GM12891 (cell line): Measurements from ENCODE around the gene RGCC.
"Not testable (repeated sequence)": the region's sequence is repeated elsewhere in the genome, so short reads cannot be mapped to it uniquely, and the experiment has no call there.

ENCODE experiments used
- DNase-seq: peaks from one replicate; pipeline ENCODE4 v3.0.0; 2011; ENCODE audit warnings: low spot score; ENCODE audit not compliant: insufficient read length
- FAIRE-seq: peaks from 2 replicates; lab custom pipeline; 2011; peaks lifted over from hg19 to GRCh38; lab: Jason Lieb, UNC
- PAX5 ChIP-seq: IDR thresholded peaks from 2 replicates; pipeline ENCODE4 v1.6.1; 2011; ENCODE audit warnings: low read length, moderate library complexity, mild to moderate bottlenecking; ENCODE audit not compliant: insufficient read depth, severe bottlenecking
- POLR2A ChIP-seq: IDR thresholded peaks from 2 replicates; pipeline ENCODE4 v1.6.1; 2011; ENCODE audit warnings: low read depth, low read length, control low read depth
- POLR2AphosphoS5 ChIP-seq: IDR thresholded peaks from 2 replicates; pipeline ENCODE4 v1.6.1; 2011; ENCODE audit warnings: low read depth, low read length, control low read depth
- POU2F2 ChIP-seq: IDR thresholded peaks from 2 replicates; pipeline ENCODE4 v1.6.1; 2011; ENCODE audit warnings: low read depth, mild to moderate bottlenecking, control low read depth, low read length, moderate library complexity
- SPI1 ChIP-seq: IDR thresholded peaks from 2 replicates; pipeline ENCODE4 v1.6.1; 2011; ENCODE audit warnings: low read depth, low read length, control low read depth
- TAF1 ChIP-seq: IDR thresholded peaks from 2 replicates; pipeline ENCODE4 v1.6.1; 2011; ENCODE audit warnings: low read depth, low read length, control low read depth

Gene RGCC

DNA sequence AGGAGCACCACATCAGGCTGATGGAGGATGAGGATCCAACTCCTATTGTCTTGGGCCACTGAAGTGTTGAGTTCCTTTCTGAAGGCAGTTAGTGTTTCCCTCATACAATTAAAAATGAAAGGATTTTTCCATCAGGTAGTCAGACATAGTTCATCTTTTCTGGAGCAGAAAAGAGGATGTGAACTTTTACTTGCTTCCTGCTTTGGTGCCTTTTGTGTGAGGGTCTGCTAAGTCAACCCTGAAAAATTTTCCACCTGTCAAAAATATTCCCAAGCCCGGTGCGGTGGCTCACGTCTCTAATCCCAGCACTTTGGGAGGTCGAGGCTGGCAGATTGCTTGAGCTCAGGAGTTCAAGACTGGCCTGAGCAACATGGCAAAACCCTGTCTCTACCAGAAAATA lies 43.9 kb downstream of the RGCC start:
- FAIRE-seq (peak; percentile 67), DNase-seq (no peak)
- peak; percentile 84 for TF ChIP-seq SPI1
- no peak for TF ChIP-seq POU2F2
- no peak for TF ChIP-seq POLR2AphosphoS5
- no peak for TF ChIP-seq TAF1
- TF ChIP-seq PAX5, result no peak

DNA sequence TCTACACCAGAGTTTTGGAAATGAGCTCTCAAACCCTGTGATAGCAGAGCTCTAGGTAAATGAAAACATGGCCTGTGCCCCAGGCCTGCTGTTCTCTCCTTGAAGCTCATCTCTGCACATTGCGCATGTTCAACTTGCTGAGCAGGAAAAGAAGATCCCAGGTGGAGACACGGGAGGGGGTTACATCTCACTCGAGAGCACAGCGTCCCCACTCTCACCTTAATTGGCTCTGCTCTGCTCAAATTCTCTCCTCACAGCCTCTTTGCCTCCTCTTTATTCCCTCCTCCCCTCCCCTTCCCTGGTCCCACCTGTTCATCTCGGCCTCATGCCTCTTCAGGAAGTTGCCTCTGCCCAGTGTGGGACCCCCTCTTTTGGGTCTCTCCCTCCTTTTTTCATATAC lies 44.7 kb downstream of the RGCC start:
- TF ChIP-seq POLR2AphosphoS5 (no peak), POU2F2 (no peak), PAX5 (no peak), TAF1 (no peak), SPI1 (no peak), POLR2A (no peak)
- DNase-seq, result no peak
- FAIRE-seq, result peak; percentile 66

DNA sequence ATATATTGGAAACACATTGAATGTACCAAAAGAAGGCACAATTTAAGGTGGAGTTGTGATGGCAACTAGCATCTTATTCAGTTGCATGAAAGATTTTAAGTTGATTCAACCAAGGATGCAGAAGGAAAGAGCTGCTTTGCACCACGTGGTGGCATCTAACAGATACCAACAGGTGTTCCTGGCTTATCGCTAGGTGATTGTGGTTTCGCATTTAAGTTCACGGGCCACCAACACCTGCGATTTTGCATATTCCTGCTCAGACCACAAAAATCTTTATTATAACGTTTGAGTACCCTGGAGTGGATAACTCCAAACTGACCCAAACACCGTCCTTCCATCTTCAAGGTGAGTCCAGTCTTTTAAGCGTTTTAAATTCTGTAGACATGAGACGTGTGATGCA lies 45.3 kb downstream of the RGCC start:
- peak; percentile 98 for FAIRE-seq
- no peak for TF ChIP-seq SPI1
- peak; percentile 92; the same call in 1 of the 2 replicates for TF ChIP-seq POU2F2
- no peak for TF ChIP-seq POLR2A
- TF ChIP-seq TAF1, result no peak
- no peak for TF ChIP-seq POLR2AphosphoS5
- no peak for TF ChIP-seq PAX5
- no peak for DNase-seq

DNA sequence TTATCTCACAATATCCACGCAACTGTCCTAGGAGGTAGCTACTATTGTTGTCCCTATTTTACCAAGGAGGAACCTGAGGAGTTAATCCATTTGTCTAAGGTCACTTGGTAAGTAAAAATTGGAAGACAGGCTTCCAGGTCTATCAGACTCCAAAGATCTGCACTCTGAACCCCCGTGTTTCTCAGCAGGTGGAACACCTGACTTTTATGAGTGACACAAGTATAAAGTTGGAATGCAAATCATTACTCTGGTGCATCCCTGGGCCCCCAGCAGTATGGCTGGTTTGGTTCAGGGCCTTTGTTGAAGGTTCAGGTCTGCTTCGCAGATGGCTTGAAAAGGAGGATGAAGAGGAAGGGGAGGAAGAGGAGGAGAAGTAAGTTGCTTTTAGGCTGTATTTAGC lies 46.0 kb downstream of the RGCC start:
- TF ChIP-seq PAX5 (no peak), POLR2A (no peak), POLR2AphosphoS5 (no peak), SPI1 (no peak), TAF1 (no peak), POU2F2 (no peak)
- no peak for FAIRE-seq
- no peak for DNase-seq

DNA sequence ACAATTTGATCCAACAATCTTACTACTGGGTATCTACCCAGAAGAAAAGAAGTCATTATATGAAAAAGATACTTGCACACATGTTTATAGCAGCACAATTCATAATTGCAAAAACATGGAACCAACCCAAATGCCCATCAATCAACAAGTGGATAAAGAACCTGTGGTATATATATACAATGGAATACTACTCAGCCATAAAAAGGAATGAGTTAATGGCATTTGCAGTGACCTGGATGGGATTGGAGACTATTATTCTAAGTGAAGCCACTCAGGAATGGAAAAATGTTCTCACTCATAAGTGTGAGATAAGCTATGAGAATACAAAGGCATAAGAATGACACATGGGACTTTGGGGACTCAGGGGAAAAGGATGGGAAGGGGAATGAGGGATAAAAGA lies 47.3 kb downstream of the RGCC start:
- not testable (repeated sequence) for DNase-seq, FAIRE-seq

DNA sequence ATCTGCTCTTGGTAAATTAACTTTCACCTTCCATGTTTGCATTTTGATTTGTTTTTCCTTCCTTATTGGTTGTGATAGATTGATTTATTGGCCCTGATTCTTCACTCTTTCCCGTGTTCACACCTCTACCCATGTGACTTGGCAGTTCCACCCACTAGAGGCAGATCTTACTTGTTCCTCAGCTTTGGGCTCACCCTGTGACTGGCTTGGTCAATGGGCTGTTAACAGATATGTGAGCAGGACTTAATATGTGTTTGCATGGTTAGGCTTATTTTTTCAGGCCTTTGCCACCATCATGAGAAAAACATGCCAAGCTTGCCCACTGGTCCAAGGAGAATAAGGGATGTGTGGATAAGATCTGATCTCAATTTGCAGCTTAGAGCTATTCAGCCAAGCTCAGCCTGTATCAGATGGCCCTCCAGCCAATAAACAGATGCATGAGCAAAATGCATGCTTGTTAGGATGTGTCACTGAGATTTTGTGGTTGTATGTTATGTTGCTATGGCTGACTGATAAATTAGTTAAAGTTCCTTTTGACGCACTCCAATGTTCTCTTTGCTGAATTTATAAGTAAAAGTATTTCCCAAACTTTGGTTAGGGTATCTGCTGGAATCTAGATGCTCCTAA lies 48.0 kb downstream of the RGCC start:
- TF ChIP-seq PAX5 (no peak), POU2F2 (no peak), POLR2AphosphoS5 (no peak), TAF1 (no peak), SPI1 (no peak)
- DNase-seq (no peak), FAIRE-seq (peak; percentile 67)

DNA sequence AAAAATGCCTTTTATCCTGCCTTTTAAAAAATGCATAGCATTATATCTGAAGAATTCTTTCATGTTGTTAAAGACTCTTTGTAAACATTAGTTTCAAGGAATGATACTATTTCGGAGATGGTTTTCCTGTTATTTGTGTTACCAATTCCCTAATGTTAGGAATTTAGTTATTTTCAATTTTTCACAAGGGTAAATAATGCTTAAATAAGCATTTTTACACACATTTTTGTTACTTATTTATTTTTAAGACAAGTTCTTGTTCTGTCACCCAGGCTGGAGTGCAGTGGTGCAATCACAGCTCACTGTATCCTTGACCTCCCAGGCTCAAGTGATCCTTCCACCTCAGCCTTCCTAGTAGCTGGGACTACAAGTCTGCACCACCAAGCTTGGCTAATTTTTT lies 49.0 kb downstream of the RGCC start:
- FAIRE-seq, result no peak
- DNase-seq, result no peak
- TF ChIP-seq SPI1 (no peak), TAF1 (no peak), POLR2A (no peak), POU2F2 (no peak), PAX5 (no peak), POLR2AphosphoS5 (no peak)

DNA sequence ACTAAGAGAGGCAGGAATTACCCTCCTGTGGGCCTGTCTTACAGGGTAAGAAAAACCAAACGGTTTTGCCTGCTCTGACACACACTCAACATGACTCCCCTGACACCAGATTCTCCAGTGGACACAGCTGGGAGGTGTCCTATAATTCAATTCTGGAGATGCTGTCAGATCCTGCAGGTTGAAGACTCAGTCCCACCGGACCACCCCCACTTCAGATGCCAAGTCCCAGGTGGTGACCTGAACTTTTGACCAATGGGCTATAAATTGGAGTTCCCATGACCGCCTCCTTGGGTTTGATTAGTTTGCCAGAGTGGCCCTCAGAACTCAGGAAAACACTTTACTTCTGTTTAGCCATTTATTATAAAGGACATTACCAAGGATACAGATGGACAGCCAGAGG lies 52.6 kb downstream of the RGCC start:
- FAIRE-seq (no peak), DNase-seq (no peak)
- no peak for TF ChIP-seq PAX5
- no peak for TF ChIP-seq POLR2A
- no peak for TF ChIP-seq SPI1
- TF ChIP-seq POU2F2, result no peak
- TF ChIP-seq TAF1, result no peak
- no peak for TF ChIP-seq POLR2AphosphoS5

DNA sequence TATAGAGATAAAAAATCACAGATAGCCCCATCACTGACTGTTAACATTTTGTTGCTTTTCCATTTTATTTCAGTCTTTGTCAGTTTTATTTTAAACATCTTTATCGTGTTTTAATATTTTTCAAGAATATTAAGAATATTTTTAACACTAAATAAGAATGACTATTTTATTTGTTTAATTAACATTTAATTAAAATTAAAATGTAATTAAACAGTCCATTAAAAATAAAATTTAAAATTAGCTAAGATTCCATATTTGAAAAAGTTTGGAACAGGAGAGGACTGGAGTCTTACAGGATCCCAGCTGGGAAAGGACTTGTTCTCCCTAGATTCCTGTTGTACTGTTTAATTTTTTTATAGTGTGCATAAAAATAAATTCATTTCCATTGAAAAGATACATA lies 54.5 kb downstream of the RGCC start:
- TF ChIP-seq POLR2AphosphoS5 (no peak), TAF1 (no peak), SPI1 (no peak), POLR2A (no peak), POU2F2 (no peak), PAX5 (no peak)
- FAIRE-seq (no peak), DNase-seq (no peak)

DNA sequence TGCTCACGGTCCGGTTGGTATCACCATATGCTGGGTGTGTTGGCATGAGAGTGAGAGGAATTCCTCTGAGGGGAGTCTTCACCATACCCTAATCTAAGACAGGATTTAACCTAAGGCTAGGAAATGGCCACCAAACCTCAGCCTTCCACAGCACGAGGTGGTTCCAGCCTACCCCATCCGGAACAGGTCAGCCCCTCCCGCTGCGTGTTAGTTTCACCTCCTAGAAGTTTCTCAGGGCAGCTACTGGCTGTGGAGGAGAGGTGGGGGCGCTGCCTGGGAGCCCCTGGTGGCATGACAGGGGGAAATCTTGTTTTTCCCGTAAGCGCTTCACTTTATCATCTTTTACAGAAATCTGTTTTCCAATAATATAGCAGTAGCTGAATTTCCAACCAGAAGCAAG lies 55.1 kb downstream of the RGCC start:
- FAIRE-seq (peak; percentile 52), DNase-seq (no peak)
- TF ChIP-seq POLR2AphosphoS5, result no peak
- no peak for TF ChIP-seq TAF1
- peak; percentile 54 for TF ChIP-seq SPI1

DNA sequence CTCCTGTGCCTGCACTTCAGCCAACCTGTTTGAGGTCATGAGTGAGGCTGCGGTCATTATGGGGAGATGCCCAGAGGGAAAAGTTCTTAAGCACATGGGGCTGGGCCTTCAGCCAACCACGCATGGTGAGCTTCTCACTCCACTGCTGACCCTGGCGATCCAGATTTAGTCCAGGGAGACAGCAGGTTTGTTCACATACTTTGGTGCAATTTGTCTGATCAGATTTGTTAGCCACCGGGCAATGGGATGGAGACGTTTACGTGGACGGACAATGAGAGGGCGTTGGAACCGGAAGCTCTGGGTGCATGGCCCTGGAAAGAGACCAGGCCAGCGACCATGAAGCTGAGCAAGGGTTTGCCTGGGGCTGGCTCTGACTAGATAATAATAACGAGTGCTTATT lies 56.2 kb downstream of the RGCC start:
- no peak for FAIRE-seq
- TF ChIP-seq POLR2AphosphoS5 (no peak), TAF1 (no peak), SPI1 (no peak), PAX5 (no peak), POLR2A (no peak), POU2F2 (no peak)
- no peak for DNase-seq
